ENCODE measurements around the gene ZSWIM8.

The ZSWIM8 gene

GRCh38 chr10:73837072-73837471, 51.7 kb downstream of the ZSWIM8 start:
- H3K4me1 ChIP-seq (ENCODE audit: control insufficient read depth, insufficient read depth, low read length): no peaks in the 10 kb centered on the region
- TF ChIP-seq TRIM28 (IDR thresholded peaks at IDR 0.05; ENCODE audit: borderline replicate concordance, low read length): no peak
- no peak for TF ChIP-seq ZNF112 (tag by site-specific recombination; IDR thresholded peaks at IDR 0.05)
- no peak for TF ChIP-seq ZBTB20 (tag by site-specific recombination; IDR thresholded peaks at IDR 0.05)
- TF ChIP-seq ZNF707 (tag by site-specific recombination; IDR thresholded peaks at IDR 0.05): no peak
- TF ChIP-seq ZNF530 (tag by site-specific recombination; IDR thresholded peaks at IDR 0.05; ENCODE audit: low read depth): no peak
- no peak for TF ChIP-seq ZNF26 (tag by site-specific recombination; IDR thresholded peaks at IDR 0.05)
- TF ChIP-seq ZNF561 (tag by site-specific recombination; IDR thresholded peaks at IDR 0.05; ENCODE audit: borderline replicate concordance): no peak
- no peak for TF ChIP-seq ZNF558 (tag by site-specific recombination; IDR thresholded peaks at IDR 0.05)
- TF ChIP-seq ZNF311 (tag by site-specific recombination; IDR thresholded peaks at IDR 0.05; ENCODE audit: borderline replicate concordance): no peak
- no peak for TF ChIP-seq PRDM6 (tag by site-specific recombination; IDR thresholded peaks at IDR 0.05)
- no peak for TF ChIP-seq ZNF16 (tag by site-specific recombination; IDR thresholded peaks at IDR 0.05; ENCODE audit: low read depth)
- no peak for TF ChIP-seq ZNF792 (tag by site-specific recombination; IDR thresholded peaks at IDR 0.05)
- TF ChIP-seq ZNF280D (tag by site-specific recombination; IDR thresholded peaks at IDR 0.05): no peak
- no peak for TF ChIP-seq ZNF521 (tag by site-specific recombination; IDR thresholded peaks at IDR 0.05)
- no peak for TF ChIP-seq ZNF148 (tag by site-specific recombination; IDR thresholded peaks at IDR 0.05; ENCODE audit: borderline replicate concordance)
- no peak for TF ChIP-seq ZNF221 (tag by site-specific recombination; IDR thresholded peaks at IDR 0.05; ENCODE audit: borderline replicate concordance)
- TF ChIP-seq ZNF555 (tag by site-specific recombination; conservative IDR thresholded peaks at IDR 0.05): no peak
- peaks cover 0 to 54% of the 10 kb centered on the region in 2 experiments; a peak in 2 of 3 replicates for H3K36me3 ChIP-seq (ENCODE audit: control insufficient read depth in 2 of 2, insufficient read depth in 1 of 2, low read length in 2 of 2)
- ChIA-PET CTCF (interaction anchor here (0.7 to 1.2 kb wide), 5 partner anchors 8 to 104 kb away, joined by 3 to 5 read pairs (median 3); no protein-coding TSS in a partner anchor), POLR2A (no interaction called here)
- H3K9me3 ChIP-seq (ENCODE audit: control insufficient read depth, insufficient read depth, low read depth, low read length): no peaks in the 10 kb centered on the region
- no peak overlapping the region for H3K4me3 ChIP-seq (ENCODE audit: low read depth, low read length)
- H3K27ac ChIP-seq (ENCODE audit: extremely low read depth, low read depth, low read length): no peak overlapping the region

Measured in HEK293 (cell line).